IPS DF 4.7 (cell line): ENCODE measurements around the gene SLC44A2.
"Not testable (repeated sequence)": the region's sequence is repeated elsewhere in the genome, so short reads cannot be mapped to it uniquely, and the experiment has no call there.

ENCODE experiments used
- DNase-seq: peaks from one replicate; pipeline ENCODE4 v3.0.0-alpha.2; 2013; ENCODE audit warnings: low spot score; ENCODE audit errors: extremely low read depth

SLC44A2 gene

DNA sequence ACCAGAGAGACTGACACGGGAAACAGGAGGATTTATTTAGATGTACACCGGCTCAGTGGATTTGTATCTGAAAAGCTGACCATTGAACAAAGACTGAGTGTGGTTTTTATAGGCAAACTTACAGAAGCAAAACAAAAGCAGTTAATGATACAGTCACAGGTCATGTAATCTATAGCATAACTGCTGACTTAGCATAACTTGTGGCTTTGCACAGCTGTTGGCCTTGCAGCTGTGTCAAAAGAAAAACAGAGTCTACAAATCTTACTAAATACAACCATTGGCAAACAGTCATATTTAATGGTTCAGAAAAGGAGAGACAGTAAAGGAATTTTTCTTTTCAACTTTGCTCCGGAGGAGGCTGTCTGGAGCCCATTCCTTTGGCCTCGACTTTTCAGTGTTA lies 26.5 kb downstream of the SLC44A2 start:
- DNase-seq: no peak

GRCh38 chr19:10653482-10653731 lies 28.1 kb downstream of the SLC44A2 start:
- no peak for DNase-seq

GRCh38 chr19:10653732-10654609 lies 28.6 kb downstream of the SLC44A2 start, which contains the start of gene ILF3:
ILF3 (plus strand) TSS chr19:10654346; CDS start chr19:10670606, 16,260 bp downstream.
- DNase-seq: peak; percentile 99

DNA sequence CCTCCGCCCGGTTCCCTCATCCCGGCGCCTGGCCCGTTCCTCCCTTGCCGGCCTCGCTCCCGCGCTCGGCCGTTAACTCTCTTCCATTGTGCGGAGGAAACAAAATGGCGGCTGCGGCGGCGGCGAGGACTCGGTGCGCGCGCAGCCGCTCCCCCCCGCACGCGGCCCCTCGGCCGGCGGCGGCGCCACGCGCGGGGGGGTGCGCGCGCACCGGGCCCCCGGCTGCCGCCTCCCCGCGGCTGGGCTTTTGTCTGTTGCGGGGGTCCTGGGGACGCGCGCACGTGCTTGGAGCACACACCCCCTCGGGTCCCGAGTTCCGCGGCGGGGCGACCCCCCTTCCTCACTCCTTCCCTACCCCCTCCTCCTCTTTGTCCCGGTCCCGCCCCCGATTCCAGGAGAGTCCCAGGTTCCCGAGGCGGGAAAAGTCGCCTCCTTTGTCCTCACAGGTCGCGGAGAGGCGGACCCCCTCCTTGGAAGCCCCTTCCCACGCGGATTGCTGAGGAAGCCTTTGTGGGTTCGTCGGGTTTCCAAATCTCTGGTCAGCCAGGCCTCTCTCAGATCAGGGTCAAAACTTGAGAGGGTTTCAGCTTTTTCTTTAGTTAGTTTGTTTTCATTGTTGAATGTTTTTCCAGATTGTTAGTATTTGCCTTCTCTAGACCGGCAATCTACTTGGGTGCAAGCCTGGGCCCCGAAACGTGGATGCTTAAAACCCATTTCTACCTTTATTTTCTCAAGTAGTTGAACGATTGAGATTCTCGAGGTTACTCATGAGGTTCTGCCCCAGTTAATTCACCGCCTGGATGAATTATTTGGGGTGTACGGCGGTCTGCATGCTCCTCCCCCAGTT lies 29.5 kb downstream of the SLC44A2 start:
- peak; percentile 38 for DNase-seq

GRCh38 chr19:10655457-10656312 lies 30.3 kb downstream of the SLC44A2 start:
- DNase-seq: no peak

DNA sequence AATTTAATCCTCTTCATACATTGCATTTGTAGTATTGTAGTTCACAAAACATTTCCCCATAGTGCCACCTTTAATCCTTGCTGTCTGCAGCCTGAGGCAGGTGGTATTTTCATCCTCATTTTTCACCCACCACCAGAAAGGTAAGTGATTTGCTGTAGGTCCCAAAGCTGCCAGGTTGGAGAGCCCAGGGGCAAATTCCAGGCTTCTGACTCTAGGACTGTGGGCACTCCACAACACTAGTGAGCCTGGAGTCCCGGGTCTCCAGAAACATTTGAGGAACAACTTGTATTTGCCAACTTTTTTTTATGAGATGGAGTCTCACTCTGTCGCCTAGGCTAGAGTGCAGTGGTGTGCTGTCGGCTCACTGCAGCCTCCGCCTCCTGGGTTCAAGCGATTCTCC lies 35.0 kb downstream of the SLC44A2 start:
- DNase-seq: no peak

GRCh38 chr19:10661946-10662345 lies 36.6 kb downstream of the SLC44A2 start:
- no peak for DNase-seq

DNA sequence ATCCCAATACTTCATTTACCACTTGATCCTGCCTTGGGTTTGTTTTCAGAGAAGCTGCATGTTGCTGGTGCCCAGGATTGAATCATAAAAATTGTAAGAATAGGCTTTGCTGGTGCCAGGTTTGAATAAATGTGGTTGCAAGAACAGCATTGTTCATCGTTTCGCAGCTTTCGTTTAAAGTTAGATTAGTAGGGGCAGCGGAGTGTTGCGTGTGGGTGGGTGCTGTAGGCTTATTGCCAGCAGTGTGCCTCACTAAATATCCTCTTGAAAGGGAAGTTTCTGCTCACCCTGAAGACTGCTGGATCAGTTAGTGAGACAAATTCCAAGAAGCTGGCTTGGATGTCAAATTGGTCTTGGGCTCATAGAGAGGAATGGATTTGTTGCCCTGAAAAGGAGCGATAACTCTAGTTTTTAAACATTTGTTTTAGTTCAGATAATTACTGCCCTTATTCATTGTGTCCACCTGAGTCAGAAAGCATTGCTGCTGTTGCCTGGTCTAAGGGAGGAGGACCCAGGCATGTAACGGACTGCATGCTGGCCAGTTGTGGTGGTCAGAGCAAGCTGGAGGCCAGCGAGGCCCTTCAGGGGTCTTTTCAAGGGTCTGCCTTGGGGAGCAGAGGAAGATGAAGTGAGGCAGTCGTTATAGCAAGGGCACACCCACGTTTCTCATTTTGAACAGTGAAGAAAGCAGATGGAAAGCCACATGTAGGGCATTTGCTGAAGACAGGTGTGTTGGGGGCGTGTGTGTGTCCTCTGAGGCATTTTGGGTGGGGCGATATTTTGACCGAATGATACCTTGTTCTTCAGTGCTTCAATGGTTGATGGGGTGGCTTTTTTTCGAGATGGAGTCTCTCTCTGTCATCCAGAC lies 37.3 kb downstream of the SLC44A2 start:
- no peak for DNase-seq

DNA sequence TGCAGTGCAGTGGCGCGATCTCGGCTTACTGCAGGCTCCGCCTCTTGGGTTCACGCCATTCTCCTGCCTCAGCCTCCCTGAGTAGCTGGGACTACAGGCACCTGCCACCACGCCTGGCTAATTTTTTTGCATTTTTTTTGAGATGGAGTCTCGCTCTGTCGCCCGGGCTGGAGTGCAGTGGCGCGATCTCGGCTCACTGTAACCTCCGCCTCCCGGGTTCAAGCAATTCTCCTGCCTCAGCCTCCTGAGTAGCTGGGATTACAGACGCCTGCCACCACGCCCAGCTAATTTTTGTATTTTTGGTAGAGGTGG lies 37.9 kb downstream of the SLC44A2 start:
- DNase-seq: not testable (repeated sequence)

- no peak for DNase-seq
These were observed 42.5 kb downstream of the SLC44A2 start for GRCh38 chr19:10667867-10668266.

DNA sequence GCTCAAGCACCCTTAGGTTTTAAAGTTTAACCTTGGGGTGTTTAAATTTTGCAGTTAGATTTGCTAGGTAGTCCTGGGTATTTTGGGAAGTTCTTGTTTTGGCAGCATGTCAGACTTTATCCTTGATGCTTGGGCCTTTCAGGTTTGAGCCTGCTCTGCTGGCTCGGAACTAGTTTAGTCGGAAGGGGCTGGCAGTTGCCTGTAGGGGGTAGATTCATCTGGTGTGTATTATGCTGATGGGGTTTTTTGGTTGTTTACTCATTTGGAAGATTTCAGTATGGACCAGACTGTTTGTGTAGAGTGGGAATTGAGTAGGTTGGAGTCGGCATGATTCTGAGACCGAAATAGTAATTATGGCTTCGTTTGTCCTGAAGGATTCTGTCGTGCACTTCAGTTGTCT lies 43.9 kb downstream of the SLC44A2 start:
- no peak for DNase-seq

DNA sequence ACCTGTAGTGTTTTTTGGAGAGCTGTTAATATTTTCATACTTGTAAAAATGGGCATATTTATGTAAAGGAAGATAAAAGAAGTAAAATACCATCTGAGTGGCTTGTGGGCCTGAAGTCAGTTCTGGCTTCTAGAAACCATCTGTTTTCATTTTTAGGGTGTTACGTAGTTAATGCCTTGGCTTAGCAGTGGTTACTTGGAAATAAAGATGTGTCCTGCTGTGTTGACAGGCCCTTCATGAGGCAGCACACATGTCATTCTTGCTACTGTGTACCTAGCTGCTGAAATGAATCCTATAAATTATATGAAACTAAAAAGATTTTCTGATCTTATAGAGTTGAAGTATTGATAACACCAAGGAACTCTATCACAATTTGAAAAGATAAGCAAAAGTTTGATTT lies 44.8 kb downstream of the SLC44A2 start:
- no peak for DNase-seq

- DNase-seq: no peak
These were observed 45.8 kb downstream of the SLC44A2 start for GRCh38 chr19:10670876-10671804.

DNA sequence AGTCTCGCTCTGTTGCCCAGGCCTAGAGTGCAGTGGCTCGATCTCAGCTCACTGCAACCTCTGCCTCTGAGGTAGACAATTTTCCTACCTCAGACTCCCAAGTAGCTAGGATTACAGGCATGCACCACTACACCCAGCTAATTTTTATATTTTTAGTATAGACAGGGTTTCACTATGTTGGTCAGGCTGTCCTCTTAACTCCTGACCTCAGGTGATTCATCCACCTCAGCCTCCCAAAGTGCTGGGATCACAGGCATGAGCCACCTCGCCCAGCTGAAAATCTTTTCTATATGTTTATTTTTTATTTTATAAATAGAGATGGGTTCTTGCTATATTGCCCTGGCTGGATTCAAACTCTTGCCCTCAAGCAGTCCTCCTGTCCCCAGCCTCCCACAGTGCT lies 46.6 kb downstream of the SLC44A2 start:
- not testable (repeated sequence) for DNase-seq

DNA sequence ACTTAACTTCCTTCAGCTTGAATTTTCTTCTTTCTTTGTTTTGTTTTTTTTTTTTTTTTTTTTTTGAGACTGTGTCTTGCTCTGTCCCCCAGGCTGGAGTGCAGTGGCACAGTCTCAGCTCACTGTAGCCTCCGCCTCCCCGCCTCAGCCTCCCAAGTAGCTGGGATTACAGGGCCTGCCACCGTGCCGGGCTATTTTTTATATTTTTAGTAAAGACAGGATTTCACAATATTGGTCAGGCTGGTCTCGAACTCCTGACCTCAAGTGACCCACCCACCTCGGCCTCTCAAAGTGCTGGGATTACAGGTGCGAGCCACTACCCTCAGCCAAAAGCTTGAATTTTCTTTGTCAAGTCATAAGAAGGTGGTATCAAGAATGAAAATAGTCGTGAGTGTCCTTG lies 49.9 kb downstream of the SLC44A2 start:
- DNase-seq: not testable (repeated sequence)

GRCh38 chr19:10677751-10678150 lies 52.4 kb downstream of the SLC44A2 start:
- no peak for DNase-seq

DNA sequence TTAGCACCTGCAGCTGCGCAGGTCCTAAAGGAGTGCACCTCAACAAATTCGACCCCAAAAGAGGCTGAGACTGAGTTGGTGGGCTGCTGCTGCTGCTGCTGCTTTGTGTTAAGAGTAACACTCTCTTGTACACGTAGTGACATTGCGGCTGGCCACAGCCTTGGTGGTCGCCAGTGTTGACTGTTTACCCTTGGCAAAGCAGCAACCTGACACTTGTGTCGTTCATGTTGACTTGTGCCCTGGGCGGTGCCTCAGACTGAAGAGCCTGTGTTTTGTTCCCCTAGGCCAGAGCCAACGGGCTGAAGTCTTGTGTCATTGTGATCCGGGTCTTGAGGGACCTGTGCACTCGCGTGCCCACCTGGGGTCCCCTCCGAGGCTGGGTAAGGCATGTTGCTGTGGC lies 53.5 kb downstream of the SLC44A2 start:
- DNase-seq: no peak

DNA sequence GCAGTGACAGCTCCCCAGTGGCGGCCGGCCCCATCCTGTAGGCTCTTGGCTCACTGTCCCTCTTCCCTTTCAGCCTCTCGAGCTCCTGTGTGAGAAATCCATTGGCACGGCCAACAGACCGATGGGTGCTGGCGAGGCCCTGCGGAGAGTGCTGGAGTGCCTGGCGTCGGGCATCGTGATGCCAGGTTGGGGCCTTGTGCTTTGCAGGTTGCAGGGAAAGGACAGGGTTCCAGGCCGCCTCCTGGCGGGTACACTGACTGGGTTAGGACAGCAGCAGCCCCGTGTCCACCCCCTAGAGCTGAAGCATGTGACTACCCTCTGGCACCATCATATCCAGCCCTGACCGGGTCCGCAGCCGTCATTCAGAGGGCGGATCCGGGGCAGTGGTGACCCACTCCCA lies 54.4 kb downstream of the SLC44A2 start:
- DNase-seq: no peak

- no peak for DNase-seq
These were observed 55.3 kb downstream of the SLC44A2 start for GRCh38 chr19:10680545-10681135.
